ENCODE measurements around the gene SPNS3.

SPNS3 gene

GRCh38 chr17:4516735-4517134 lies 83.0 kb downstream of the SPNS3 start:
- Histone ChIP-seq H3K9ac (ENCODE audit: low read length) (no peak overlapping the region), H3K27ac (ENCODE audit: low read length) (no peak overlapping the region), H3K9me3 (replicated peaks; ENCODE audit: insufficient read depth, low read length) (no peaks in the 10 kb centered on the region), H3K4me1 (ENCODE audit: low read length) (peaks cover 8% of the 10 kb centered on the region), H2AFZ (ENCODE audit: low read length) (no peak overlapping the region), H3K4me3 (ENCODE audit: low read length) (no peak overlapping the region), H3K79me2 (ENCODE audit: low read length) (no peaks in the 10 kb centered on the region), H4K20me1 (ENCODE audit: insufficient read depth, low read length) (no peaks in the 10 kb centered on the region), H3K4me2 (ENCODE audit: low read depth, low read length) (no peak overlapping the region), H3K36me3 (replicated peaks; ENCODE audit: insufficient read depth, low read length) (no peaks in the 10 kb centered on the region), H3K9me2 (replicated peaks; ENCODE audit: insufficient read depth, low read length) (no peaks in the 10 kb centered on the region), H3F3A (ENCODE audit: insufficient read depth, low read length) (no peaks in the 10 kb centered on the region), H3K27me3 (replicated peaks; ENCODE audit: insufficient read depth, low read length) (no peaks in the 10 kb centered on the region)
- no peak for TF ChIP-seq EZH2 (optimal IDR thresholded peaks at IDR 0.05; ENCODE audit: low read depth, low read length)
- TF ChIP-seq, protein P1, sequence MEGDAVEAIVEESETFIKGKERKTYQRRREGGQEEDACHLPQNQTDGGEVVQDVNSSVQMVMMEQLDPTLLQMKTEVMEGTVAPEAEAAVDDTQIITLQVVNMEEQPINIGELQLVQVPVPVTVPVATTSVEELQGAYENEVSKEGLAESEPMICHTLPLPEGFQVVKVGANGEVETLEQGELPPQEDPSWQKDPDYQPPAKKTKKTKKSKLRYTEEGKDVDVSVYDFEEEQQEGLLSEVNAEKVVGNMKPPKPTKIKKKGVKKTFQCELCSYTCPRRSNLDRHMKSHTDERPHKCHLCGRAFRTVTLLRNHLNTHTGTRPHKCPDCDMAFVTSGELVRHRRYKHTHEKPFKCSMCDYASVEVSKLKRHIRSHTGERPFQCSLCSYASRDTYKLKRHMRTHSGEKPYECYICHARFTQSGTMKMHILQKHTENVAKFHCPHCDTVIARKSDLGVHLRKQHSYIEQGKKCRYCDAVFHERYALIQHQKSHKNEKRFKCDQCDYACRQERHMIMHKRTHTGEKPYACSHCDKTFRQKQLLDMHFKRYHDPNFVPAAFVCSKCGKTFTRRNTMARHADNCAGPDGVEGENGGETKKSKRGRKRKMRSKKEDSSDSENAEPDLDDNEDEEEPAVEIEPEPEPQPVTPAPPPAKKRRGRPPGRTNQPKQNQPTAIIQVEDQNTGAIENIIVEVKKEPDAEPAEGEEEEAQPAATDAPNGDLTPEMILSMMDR (IDR thresholded peaks at IDR 0.05; ENCODE audit: low read length), result no peak
- no peak for DNase-seq

DNA sequence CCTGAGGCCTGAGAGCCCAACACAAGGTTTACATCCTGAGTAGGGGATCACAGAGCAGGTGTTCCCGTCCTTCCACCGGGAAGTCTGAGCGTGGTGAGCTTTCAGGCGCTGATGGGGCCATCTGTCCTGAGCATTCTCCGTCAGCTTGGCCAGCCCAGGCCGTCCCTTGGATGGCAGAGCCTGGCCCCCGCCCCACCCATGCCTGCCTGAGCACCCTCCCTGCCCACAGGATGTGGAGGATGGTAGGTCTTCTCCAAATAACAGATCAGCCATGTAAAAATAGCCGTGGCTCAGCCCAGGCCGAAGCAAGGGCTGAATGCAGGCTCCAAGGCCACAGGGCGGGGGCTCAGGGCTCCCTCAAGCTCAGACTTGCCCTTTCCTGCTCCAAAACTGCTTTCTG lies 85.2 kb downstream of the SPNS3 start:
- Histone ChIP-seq H4K20me1 (ENCODE audit: insufficient read depth, low read length) (no peaks in the 10 kb centered on the region), H3K79me2 (ENCODE audit: low read length) (no peaks in the 10 kb centered on the region), H2AFZ (ENCODE audit: low read length) (peak overlapping the region; percentile 75), H3K4me1 (ENCODE audit: low read length) (peaks cover 8% of the 10 kb centered on the region), H3K4me3 (ENCODE audit: low read length) (peak overlapping the region; percentile 40; the same call in 1 of the 2 replicates), H3K9me3 (replicated peaks; ENCODE audit: insufficient read depth, low read length) (no peaks in the 10 kb centered on the region), H3K9ac (ENCODE audit: low read length) (peak overlapping the region; percentile 13; the same call in 1 of the 2 replicates), H3F3A (ENCODE audit: insufficient read depth, low read length) (no peaks in the 10 kb centered on the region), H3K27ac (ENCODE audit: low read length) (no peak overlapping the region), H3K27me3 (replicated peaks; ENCODE audit: insufficient read depth, low read length) (no peaks in the 10 kb centered on the region), H3K9me2 (replicated peaks; ENCODE audit: insufficient read depth, low read length) (no peaks in the 10 kb centered on the region), H3K4me2 (ENCODE audit: low read depth, low read length) (peak overlapping the region; percentile 66; the same call in 1 of the 2 replicates), H3K36me3 (replicated peaks; ENCODE audit: insufficient read depth, low read length) (no peaks in the 10 kb centered on the region)
- TF ChIP-seq EZH2 (optimal IDR thresholded peaks at IDR 0.05; ENCODE audit: low read depth, low read length) (no peak), EZH2phosphoT487 (IDR thresholded peaks at IDR 0.05; ENCODE audit: low read length) (no peak)
- TF ChIP-seq, protein P1 (IDR thresholded peaks at IDR 0.05; ENCODE audit: low read length), result no peak
- no peak for DNase-seq

DNA sequence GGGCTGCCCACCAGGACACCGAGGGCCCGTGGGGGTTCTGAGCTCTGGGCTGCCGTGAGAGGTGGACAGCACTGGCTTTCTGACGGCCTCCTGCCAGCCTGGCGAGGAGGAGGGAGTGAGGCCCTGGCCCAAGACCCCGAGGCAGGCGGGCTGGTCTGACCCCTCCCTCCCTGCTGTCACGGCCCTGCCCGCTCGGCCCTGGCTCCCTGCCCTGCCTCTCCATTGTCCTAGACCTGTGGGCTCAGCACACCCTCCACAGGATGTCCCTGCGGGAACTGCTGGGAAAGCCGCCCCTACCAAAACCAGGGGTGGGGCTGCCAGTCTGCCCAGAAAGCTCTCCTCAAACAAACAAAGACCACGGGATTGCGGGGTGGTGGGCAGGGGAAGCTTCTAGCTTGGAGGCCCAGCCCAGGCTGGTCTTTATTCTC lies 85.6 kb downstream of the SPNS3 start:
- peak overlapping the region; percentile 75; the same call in 1 of the 2 replicates for H2AFZ ChIP-seq (ENCODE audit: low read length)
- H3K4me1 ChIP-seq (ENCODE audit: low read length), result peaks cover 8% of the 10 kb centered on the region
- H3K4me3 ChIP-seq (ENCODE audit: low read length), result no peak overlapping the region
- H3K9me2 ChIP-seq (replicated peaks; ENCODE audit: insufficient read depth, low read length), result no peaks in the 10 kb centered on the region
- H4K20me1 ChIP-seq (ENCODE audit: insufficient read depth, low read length), result no peaks in the 10 kb centered on the region
- no peaks in the 10 kb centered on the region for H3K9me3 ChIP-seq (replicated peaks; ENCODE audit: insufficient read depth, low read length)
- no peaks in the 10 kb centered on the region for H3K27me3 ChIP-seq (replicated peaks; ENCODE audit: insufficient read depth, low read length)
- no peaks in the 10 kb centered on the region for H3K36me3 ChIP-seq (replicated peaks; ENCODE audit: insufficient read depth, low read length)
- H3K27ac ChIP-seq (ENCODE audit: low read length), result no peak overlapping the region
- H3K4me2 ChIP-seq (ENCODE audit: low read depth, low read length), result no peak overlapping the region
- no peak overlapping the region for H3K9ac ChIP-seq (ENCODE audit: low read length)
- no peaks in the 10 kb centered on the region for H3K79me2 ChIP-seq (ENCODE audit: low read length)
- DNase-seq, result no peak
- TF ChIP-seq EZH2phosphoT487 (IDR thresholded peaks at IDR 0.05; ENCODE audit: low read length) (no peak), EZH2 (optimal IDR thresholded peaks at IDR 0.05; ENCODE audit: low read depth, low read length) (no peak)
- TF ChIP-seq, protein P1 (IDR thresholded peaks at IDR 0.05; ENCODE audit: low read length), result no peak
- no peaks in the 10 kb centered on the region for H3F3A ChIP-seq (ENCODE audit: insufficient read depth, low read length)

Data from MM.1S (cell line).